GM19351 (cell line): ENCODE results near the gene DISP3.
"Not testable (repeated sequence)": the region's sequence is repeated elsewhere in the genome, so short reads cannot be mapped to it uniquely, and the experiment has no call there.

Source experiments
- ATAC-seq: cut with Tn5 transposase; IDR thresholded peaks from one replicate; pipeline ENCODE4 v1.9.1; 2021; ENCODE audit warnings: mild to moderate bottlenecking, moderate library complexity; ENCODE audit not compliant: unreplicated experiment

Gene DISP3

GRCh38 chr1:11571906-11572616 lies 93.1 kb downstream of the DISP3 start:
- no peak for ATAC-seq

- ATAC-seq = no peak
These were observed 94.2 kb downstream of the DISP3 start for GRCh38 chr1:11573116-11573692.

GRCh38 chr1:11575553-11575952 lies 96.6 kb downstream of the DISP3 start:
- ATAC-seq = no peak

GRCh38 chr1:11576109-11576875 lies 97.3 kb downstream of the DISP3 start:
- ATAC-seq = no peak

DNA sequence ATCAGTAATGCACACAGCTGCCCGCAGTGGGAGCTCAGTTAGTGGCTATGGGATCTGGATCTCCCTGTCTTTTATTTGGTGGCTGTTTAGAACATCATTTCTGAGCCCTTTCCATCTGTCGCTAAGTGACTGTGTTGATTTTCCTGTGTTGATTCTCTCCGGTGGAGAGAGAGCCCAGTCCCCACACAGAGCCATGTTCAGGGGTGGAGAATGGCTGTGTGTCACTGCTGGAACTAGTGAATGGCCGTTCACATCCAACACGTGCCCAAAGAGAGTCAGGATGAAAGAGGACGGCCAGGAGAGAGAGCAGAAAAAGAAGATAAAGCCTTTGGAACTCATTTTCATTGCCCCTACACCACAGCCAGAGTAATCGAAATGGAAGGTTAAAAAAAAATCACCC lies 99.0 kb downstream of the DISP3 start:
- ATAC-seq = no peak

DNA sequence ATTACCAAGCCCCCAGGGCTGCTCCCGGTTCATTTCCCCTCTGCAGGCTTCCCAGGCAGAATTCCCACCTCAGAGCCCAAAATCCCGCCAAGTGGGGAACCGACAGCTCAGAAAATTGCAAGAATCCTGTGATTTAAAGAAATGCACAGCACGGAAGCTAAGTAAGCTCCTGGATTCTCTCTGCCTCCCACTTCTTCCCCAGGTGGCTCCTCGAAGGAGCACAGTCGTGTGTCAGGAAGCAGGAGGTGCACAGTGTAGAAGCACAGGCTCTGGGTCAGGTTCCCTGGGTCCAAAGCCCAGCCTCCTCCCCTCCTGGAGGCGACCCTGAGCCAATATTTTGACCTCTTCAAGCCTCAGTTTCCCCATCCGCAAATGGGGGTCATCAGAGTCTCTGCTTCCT lies 100.6 kb downstream of the DISP3 start:
- ATAC-seq = no peak

- not testable (repeated sequence) for ATAC-seq
These were observed 101.1 kb downstream of the DISP3 start for GRCh38 chr1:11580049-11580448.

- ATAC-seq = no peak
These were observed 102.6 kb downstream of the DISP3 start for GRCh38 chr1:11581445-11581991.

DNA sequence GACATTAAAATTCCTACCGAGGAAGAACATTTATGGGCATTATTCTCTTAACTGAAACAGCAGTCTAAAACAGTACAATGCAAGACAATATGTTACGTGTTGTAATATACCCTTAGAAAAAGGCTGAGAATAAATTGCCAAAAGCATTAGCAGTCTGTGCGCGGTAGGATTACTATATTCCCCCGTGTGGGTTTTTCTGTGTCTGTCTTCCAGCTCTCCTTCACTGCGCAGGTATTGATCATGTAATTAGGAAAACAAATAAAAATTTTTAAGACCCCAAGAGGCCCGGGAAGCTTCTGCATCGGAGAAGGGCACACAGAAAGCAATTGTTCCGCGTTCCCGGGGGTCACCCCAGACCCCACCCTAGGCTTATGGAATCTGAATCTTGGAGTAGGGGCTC lies 106.4 kb downstream of the DISP3 start:
- ATAC-seq = no peak
